GM19025 (cell line): ENCODE measurements around the gene LRRC14B.

Source experiments
- ATAC-seq: cut with Tn5 transposase; IDR thresholded peaks from one replicate; pipeline ENCODE4 v1.9.1; 2021; ENCODE audit warnings: mild to moderate bottlenecking, low read depth, moderate library complexity; ENCODE audit not compliant: unreplicated experiment

The LRRC14B gene

DNA sequence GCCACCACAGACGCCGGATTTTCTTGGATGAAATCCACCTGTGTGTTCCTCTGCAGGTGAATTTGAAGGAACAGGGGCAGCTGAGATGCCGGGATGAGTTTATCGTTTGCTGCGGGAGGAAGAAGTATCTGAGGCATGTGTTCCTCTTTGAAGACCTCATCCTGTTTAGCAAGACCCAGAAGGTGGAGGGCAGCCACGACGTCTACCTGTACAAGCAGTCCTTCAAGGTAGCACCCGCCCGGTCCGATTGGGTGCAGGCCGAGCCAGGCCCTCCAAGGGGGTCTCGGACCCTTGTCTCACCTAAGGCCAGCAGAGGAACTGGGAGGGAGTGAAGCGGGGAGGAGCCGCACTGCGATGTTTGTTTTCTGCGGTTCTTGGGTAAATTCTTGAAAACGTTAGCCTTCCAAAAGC is 18.4 kb upstream of the LRRC14B start:
- no peak for ATAC-seq

DNA sequence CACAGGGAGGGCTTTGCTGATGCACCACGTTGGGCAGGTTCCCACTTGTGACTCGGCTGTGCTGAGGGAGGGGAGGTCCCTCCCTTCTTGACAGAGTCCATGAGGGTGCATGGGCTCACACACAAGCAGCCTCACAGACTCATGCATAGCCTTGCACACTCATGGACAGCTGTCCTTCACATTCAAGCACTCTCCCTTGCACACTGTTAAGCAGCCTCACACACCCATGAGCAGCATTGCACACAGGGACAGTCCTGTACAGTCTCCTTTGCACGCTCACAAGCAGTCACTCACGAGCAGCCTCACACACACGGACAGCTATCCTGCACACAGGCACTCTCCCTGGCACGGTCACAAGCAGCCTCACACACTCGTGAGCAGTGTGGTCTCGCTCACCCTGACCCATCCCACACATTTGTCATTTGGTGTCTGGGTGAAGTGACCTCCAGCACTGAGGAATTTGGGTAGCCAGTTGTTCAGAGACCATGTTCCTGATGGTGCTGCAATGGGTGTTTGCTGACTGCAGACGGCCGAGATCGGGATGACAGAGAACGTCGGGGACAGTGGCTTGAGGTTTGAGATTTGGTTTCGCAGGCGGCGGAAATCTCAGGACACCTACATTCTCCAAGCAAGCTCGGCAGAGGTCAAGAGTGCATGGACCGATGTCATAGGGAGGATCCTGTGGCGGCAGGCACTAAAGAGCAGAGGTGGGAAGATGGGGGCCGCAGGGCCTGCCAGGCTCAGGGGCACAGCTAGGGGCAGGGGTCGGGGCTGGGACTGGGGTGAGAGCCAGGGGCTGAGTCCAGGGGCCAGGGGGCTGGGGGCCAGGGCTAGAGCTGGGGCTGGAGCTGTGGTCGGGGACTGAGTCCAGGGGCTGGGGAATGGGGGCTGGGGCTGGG is 17.7 kb upstream of the LRRC14B start:
- ATAC-seq: no peak

DNA sequence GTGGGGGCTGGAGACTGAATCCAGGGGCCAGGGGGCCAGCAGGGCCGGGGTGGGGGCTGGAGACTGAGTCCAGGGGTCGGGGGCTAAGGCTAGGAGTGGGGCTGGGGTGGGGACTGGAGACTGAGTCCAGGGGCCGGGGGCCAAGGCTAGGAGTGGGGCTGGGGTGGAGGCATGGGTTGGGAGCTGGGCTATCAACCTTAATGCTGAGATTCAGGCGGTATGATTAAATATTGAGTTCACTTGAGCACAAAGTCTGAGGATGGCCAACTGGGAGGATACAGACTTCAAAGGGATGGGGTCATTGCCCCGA is 17.0 kb upstream of the LRRC14B start:
- ATAC-seq: no peak

DNA sequence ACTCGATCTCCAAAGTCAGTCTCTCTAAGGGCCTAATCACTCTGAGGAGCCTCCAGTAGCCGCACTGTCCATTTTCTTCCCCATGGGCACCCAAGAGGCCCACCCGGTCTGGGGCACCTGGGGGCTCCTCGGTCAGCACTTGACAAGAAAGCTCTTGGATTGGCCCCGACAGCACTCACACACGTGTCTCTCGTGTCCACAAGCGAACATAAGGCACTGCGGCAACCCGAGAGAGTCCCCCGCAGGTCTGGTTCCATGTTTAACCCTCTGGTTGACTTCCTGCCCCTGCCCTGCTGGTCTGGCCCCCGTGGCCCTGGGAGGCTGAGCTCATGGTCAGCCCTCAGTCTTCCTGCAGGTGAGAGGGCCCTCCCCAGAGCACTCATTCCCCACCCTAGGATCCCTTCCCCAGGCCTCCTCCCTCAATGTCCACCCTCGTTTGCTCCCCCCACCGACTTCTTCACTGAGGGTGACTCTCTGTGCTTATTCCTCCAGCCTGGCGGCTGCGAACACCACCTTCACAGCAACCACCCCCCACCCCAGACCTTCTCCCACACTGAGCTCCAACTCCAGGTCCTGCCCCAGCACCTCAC is 16.3 kb upstream of the LRRC14B start:
- no peak for ATAC-seq

DNA sequence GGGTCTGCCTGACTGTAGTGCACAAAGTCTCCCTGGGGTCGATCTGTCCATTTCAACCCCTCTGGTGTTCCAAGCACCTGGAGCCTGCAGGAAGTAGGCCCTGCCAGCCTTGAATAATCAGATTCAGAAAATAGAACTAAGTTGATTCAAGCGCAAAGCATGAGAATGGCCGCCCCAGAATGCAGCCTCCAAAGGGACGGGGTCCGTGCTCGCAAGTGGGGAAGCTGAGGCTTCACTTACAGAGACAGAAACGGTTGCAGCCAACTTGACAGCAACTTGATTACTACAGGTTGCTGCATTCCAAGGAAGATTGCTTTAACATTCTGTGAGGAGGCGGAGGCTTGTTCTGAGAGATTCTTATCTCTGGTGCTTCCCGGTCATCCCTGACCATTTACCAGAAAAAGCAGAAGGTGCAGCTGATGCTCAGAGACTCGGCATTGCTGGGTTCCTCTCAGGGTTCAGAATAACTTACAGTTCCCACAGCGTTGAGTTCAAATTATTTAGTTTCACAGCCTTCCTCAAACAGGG is 14.9 kb upstream of the LRRC14B start:
- ATAC-seq: no peak

DNA sequence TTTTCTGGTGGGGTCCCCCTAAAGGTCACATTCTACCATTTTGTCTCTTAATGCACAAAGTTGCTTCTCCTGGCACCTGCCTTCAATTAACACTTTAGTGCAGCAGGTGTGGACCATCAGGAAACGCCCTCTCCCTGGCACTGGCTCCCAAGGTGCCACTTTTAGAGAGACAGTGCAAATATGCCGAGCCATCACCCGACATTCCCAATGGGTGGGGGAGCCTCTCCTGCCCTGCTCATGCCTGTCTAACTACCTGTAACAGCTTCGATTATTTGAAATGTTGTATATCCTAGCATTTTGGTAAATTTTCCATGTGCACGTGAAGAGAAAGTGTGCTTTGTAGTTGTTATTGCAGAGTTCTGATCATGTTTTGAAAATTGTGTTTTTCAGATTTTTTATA is 13.2 kb upstream of the LRRC14B start:
- ATAC-seq: no peak

DNA sequence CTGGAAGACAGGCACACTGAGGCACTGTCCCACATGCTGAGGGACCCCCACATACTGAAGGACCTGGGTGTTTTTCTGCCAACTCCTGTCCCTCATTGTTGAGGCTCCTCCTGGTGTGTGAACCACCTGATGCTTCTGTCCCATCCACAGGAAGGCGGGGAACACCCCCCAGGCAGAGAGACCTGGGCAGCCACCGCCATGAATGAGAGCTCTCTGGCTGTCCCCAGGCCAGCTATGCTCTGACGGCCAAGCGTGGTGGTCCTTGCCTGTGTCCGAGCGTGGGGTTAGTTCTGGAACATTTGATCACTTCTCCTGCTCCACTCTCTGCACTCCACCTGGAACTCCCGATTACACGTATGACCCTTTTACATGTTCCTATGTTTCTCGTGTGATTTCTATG is 11.9 kb upstream of the LRRC14B start:
- ATAC-seq: no peak

DNA sequence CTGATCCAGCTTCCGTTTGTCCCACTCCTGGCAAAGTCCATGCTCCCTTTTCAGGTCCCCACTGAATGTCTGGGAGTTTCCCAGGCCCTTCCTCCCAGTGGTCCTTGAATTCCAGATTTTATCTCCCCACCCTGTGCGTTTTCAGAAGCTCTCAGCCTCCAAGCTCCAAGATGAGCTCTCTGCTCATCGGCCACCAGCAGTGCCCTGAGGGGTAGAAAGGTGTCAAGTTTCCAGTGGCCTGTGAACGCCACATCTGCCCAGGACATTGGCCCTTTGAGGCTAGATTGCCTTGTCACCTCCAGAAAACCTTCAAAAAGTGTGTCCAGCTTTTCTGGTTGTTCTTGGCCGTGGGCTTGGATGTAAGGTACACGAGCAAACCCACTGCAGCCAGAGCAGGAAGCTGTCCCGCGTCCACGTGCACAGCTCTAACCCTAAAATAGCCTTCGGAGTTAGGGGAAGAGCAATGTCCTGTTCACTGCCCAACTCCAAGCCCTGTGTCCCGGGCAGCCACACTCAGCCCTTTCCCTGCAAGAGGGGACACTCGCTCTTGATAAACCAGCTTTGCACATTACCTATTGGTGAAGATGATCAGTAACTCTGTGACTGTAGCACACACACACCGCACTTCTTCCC is 10.9 kb upstream of the LRRC14B start:
- ATAC-seq: no peak

DNA sequence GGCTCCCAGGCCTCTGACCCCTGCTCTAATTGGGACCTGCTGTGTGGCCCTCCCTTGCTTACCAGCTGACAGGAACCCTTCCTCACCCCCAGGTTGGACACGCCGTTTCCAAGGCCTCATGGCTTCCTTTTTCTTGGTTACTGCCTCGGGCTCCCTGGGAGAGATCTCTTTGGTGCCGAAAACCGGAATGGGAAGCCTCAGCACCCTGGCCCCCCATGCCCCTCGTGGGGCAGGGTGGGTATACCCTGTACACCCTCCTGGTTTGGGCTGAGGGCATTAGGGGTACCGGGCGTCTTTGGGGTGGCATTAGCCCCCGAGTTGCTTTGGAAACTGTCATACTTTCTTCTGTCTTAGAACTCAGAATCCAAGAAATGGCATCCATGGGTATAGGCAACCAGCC is 10.1 kb upstream of the LRRC14B start:
- ATAC-seq: no peak

DNA sequence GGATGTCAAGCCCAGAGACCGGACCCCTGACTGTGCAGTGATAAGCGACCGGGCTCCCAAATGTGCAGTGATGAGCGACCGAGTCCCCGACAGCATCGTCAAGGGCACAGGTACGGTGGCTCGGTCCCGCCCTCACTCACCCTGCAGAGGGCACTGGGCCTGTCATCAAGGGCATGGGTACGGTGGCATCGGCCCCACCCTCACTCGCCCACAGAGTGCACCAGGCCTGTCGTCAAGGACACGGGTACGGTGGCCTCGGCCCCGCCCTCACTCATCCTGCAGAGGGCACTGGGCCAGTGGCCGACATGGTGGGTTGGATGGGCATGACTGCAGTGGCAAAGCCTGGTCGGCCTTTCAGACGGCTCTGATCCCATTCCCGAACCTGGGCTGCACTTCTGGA is 9.7 kb upstream of the LRRC14B start:
- ATAC-seq: no peak

DNA sequence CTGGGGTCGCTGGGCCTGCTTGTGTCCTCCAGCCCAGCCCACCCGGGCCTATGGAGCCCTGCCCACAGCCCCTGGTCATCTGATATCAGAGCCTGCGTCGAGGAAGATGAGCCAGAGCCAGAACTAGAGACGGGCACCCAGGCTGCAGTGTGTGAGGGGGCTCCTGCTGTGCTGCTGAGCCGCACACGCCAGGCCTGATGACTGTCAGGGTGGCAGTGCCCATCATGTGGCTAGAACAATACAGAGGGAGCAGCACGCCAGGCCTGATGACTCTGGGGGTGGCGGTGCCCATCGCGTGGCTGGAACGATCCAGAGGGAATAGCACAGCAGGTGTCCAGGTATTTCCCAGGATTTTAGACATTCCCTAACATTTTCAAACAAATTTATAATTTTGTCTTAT is 9.2 kb upstream of the LRRC14B start:
- no peak for ATAC-seq

DNA sequence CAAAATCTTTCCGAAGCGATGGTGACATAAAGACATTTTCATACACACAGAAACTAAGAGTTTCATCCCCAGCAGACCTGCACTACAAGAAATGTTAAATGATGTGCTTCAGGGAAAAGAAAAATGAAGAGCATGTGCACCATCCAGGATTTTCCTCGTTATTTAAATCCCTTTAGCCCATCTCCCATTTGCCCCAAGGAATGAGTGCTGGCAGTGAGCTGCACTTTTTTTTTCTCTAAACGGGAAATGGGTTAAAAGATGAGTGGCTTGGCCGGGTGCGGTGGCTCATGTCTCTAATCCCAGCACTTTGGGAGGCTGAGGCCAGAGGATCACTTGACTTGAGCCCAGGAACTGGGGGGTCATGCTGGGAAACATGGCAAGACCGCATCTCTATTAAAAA is 6.8 kb upstream of the LRRC14B start:
- ATAC-seq: no peak

DNA sequence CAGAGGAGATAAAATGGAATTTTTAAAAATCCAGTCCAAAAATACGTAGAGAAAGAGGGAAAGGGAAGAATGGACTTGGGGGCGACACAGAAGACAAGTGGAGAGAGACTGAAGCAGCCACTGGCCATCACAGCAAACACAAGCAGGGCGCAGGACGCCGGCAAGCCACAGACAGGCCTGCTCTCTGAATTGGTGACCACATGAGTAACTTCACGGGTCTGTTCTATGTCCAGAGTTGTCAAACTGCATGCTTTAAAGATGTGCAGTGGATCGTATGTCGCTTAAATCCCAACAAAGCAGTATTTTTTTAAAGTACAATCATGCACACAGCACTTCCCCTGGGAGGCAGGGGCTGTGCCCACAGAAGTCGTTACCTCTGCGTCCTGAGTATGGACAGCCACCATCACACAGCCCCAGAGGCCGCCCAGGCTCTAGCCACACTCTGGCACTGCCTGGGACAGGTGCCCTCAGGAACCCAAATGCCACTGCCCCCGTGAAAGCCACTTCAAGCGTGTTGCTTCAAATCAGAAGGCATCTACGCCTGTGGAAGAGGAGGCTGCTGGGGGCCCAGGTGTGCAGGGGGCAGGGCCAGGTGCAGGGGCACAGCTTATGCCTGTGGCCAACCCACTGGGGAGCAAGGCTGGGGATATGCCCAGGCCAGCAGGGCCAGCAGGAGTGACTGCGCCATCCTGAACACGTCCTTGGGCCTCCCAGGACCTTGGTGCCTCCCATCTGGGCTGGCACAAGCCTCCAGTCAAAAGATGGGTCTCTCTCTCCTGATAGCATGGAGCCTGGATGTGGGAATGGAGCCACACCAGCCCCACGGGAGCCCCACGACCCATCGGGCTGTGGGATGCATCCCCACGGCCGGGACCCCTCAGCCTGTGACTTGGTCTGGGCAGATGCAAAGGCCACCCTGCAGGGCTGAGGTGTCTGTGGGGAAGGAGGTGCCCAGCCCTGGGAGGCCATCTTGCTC is 5.9 kb upstream of the LRRC14B start:
- ATAC-seq: no peak

DNA sequence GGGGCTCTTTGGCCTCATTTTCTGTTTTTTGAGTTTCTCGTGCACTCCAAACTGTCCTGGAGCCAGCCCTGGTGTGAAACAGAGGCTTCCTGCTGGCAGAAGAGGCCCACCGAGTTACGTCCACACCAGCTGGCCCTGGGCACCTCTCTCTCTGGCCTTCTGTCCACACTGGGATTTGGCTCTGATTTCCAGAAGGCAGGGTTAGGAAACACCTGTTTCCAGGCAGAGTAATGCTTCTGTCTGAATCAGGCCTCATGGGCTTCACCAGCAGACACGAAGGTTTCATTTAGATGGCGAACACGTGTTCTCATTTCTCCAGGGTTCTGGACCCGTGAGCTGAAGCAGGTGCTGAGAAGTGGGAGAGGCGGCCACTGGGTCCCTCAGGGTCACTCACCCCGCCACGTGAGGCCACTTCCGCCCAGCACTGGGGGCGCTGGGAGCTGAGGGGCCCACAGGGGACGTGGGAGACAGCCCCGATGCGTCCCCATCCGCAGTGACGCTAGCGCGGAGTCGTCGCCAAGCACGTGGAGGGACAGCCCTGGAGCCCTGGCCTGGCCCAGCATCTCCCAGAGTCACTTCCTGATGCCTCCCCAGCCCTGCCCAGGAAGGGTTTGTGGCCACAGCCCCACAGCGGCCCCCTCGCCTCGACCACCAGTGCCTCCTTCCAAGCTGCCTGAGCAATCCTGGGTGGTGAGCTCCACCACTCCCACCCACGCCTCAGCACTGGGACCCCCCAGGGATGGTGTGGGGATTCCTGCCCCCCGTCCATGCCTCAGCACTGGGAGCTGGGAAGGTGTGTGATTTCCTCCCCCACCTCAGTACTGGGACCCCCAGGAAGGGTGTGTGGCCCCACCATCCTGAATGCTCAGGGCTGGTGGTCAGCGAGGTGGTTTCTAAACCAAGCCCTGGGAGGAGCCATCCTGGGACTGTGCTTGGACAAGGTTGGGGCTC is 4.9 kb upstream of the LRRC14B start:
- no peak for ATAC-seq

DNA sequence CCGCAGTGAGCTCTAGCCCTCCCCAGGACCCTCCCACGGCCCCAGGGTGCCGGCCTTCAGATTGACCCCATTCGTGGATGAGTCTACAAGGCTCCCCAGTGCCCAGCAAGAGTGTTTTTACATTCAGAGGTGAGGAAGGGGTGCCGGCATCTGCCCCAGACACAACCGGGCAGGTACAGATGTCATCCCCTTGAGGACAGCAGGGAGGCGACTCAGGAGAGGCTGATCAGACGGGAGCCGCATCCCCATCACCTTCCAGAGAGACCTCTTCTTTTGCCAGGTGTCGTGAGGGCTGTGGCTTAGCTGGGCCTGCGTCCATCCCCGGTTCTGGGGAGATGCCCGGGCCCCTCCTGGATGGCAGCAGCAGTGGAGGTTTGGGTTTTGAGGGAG is 4.3 kb upstream of the LRRC14B start:
- no peak for ATAC-seq

DNA sequence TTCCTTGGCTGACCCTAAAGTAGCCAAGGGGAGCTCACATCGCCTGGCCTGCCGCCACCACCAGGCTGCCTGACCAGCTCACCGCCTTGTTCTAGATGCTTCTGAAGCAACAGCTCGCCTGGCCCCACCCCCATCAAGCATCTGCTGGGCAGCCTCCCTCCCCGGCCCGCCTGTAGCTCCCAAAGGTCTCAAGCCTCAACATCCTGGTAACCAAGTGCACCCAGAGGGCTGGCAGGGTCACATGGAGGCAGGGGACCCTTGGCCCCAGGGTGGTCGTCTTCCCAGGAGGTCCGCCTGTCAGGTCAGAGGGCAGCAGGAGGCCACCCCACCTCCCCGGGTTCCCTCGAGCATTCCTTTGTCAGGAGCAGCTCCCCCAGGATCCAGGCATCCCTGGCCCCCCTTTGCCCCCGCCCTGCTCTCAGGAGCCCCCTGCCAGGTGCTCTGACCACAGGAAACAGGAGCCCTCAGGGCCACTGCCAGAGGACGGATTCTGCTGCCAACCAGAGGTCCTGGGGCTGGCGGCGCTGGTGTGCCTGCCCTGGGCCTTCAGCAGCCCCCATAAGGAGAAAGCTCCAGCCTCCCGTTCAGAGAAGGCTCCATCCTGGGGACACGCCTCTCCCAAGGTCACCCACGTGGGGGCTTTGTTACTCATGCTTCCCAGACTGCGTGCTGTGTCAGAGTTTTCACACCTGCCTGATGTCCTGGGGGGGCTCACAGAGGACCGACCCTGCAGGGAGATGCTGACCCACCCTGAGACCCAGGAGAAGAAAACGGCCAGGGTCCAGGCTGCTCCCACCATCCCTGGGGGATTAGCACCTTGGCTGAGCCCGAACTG is 3.5 kb upstream of the LRRC14B start:
- no peak for ATAC-seq

DNA sequence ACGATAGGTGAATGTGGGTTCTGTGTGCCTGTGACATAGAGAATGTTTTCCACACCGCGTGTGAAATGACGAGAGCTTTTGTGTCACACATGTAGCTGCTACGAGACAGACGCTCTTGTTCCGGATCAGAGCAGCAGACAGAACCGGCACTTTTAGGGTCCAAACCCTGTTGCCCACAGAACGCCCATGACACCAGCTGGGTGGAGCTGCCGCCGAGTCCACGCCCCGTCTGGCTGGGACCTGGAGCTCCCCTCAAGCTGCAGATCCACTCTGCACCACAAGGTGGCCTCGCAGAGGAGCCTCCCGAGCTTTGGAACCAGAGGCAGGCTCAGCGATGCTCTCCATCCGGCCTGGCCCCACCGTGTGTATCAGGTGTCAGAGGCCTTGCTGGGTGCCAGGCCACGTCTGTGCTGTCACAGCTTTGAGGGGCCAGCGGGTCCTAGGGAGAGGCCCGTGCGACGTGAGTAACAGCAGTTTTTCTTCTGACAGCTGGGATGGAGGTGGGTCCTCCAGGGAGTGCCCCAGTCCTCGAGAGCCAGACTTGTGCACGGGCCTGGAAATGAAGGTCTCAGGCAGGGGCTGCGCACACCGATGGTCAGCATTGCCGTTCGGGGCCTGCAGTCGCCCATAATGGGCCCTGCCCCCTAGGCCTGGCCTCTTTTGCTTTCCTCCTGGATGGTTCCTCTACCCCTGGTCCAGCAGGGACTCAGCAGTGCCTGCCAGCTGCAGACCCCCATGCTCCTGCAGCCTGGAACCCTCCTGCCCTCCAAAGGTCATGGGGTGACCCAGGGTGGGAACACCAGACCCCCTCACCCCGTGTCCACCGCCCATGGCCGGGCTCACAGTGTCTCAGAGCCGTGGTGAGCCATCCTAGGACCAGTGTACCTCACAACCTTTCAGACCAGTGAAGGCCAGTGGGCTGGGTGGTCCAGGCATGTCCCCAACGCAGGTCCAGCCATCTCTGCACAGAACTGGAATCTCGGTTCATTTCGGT is 2.5 kb upstream of the LRRC14B start:
- peak; percentile 77 for ATAC-seq
